ENCODE results near the gene S100A2.

The S100A2 gene

DNA sequence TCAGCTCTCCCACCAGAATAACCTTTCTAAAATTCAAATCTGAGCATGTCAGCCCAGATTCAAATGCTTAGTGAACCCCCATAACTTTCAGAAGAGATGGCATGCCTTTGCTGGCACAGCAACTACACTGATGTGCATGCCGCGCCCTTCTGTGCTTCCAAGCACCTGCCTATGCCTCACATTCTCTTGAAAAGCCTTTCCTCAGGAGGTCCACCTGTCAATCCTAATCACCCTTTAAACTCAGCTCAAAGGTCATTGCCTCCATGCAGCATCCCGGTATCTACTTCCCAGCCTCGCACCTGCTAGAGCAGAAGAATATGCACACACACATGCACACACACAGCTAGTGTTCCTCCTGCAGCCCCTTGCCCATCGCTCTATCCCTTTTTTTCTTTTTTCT lies 5.2 kb upstream of the S100A2 start:
- TF ChIP-seq, protein P1, sequence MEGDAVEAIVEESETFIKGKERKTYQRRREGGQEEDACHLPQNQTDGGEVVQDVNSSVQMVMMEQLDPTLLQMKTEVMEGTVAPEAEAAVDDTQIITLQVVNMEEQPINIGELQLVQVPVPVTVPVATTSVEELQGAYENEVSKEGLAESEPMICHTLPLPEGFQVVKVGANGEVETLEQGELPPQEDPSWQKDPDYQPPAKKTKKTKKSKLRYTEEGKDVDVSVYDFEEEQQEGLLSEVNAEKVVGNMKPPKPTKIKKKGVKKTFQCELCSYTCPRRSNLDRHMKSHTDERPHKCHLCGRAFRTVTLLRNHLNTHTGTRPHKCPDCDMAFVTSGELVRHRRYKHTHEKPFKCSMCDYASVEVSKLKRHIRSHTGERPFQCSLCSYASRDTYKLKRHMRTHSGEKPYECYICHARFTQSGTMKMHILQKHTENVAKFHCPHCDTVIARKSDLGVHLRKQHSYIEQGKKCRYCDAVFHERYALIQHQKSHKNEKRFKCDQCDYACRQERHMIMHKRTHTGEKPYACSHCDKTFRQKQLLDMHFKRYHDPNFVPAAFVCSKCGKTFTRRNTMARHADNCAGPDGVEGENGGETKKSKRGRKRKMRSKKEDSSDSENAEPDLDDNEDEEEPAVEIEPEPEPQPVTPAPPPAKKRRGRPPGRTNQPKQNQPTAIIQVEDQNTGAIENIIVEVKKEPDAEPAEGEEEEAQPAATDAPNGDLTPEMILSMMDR (IDR thresholded peaks at IDR 0.05; ENCODE audit: low read depth, low read length) = no peak
- DNase-seq (ENCODE audit: extremely low read depth, low read depth) = no peak

DNA sequence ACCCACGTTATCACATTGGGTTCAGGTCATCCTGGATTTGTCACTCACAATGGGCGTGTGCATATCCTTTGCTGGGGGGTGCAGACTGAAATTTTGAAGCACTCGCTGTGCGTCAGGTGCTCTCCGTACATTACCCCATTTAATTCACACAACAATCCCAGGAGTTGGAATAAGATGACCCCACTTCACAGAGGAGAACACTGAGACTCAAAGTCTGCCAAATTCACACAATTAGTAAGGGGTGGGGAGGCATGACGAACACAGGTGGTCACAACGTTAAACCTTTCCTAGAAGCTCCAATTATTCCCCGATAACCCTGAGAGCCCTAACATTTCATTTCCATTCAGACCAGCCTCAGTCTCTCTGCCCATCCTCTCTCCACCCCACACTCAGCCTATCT lies 3.8 kb upstream of the S100A2 start:
- TF ChIP-seq, protein P1 (IDR thresholded peaks at IDR 0.05; ENCODE audit: low read depth, low read length) = no peak
- DNase-seq (ENCODE audit: extremely low read depth, low read depth) = no peak

DNA sequence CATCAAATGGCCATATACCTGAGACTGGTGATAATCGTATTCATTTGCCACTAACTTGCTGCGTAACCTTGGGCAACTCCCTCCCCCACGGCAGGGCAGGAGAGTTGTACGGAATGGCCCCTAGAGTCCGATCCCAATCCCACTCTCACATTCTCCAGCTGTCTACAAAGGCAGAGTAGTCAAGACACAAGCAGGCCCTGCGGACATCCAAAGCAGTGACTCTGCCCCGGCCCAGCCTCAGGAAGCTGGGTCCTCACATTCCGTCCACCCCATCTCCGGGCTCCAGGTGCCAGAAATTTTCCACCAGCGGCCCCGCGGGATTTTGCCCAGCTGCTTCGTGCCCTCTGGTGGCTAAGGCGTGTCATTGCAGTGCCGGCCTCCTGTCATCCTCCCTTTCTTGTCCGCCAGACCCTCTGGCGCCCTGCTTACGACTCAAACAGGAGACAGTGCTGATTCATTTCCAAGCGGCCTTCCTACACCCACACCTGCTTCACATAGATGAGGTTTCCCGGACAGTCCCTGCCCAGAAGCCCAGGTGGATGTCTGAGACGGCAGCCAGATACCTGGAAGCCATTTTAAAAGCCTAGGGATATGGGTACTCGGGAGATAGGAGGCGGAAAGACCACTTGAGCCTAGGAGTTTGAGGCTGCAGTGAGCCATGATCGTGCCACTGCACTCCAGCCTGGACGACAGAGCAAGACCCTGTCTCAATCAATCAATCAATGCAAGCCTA lies 2.9 kb upstream of the S100A2 start:
- peak; percentile 55 for DNase-seq (ENCODE audit: extremely low read depth, low read depth)

DNA sequence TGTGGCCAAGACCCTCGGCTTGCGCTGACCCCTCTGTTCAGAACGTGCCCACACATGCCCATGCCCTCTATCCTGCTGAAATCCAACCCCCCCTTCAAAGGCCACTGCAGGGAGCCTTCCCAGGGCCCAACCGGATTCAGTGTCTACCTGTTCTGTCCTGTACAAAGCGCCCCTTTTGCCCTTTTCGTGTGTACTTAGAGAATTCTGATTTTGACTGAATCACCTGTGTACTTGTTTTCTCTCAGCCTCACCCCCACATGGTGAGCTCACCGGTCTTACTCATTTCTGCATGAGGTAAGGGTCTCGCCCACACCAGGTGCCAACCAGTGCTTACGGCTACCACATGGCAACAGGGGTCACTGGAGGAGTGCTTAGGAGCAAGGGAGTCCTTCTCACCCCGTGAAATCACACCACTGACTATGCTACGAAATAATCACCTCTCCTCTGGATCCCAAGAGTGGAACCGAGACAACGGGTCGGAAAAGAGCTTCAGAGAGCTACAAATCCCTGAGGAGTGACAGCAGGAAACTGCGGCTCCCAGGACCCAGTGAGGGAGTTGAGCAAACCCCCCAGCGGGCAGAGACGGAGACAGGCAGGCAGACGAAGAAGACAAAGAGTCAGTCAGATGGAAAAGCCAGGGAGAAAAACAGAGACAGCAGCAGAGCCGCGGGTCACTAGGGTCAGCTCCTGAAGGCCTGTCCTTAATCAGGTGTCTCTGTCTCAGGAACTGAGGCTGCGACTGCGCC lies 2.1 kb upstream of the S100A2 start:
- TF ChIP-seq, protein P1 (IDR thresholded peaks at IDR 0.05; ENCODE audit: low read depth, low read length) = no peak
- no peak for DNase-seq (ENCODE audit: extremely low read depth, low read depth)

More for the DNA sequence above, 2.9 kb upstream of the S100A2 start:
- TF ChIP-seq, protein P1 (IDR thresholded peaks at IDR 0.05; ENCODE audit: low read depth, low read length) = peak; percentile 98

DNA sequence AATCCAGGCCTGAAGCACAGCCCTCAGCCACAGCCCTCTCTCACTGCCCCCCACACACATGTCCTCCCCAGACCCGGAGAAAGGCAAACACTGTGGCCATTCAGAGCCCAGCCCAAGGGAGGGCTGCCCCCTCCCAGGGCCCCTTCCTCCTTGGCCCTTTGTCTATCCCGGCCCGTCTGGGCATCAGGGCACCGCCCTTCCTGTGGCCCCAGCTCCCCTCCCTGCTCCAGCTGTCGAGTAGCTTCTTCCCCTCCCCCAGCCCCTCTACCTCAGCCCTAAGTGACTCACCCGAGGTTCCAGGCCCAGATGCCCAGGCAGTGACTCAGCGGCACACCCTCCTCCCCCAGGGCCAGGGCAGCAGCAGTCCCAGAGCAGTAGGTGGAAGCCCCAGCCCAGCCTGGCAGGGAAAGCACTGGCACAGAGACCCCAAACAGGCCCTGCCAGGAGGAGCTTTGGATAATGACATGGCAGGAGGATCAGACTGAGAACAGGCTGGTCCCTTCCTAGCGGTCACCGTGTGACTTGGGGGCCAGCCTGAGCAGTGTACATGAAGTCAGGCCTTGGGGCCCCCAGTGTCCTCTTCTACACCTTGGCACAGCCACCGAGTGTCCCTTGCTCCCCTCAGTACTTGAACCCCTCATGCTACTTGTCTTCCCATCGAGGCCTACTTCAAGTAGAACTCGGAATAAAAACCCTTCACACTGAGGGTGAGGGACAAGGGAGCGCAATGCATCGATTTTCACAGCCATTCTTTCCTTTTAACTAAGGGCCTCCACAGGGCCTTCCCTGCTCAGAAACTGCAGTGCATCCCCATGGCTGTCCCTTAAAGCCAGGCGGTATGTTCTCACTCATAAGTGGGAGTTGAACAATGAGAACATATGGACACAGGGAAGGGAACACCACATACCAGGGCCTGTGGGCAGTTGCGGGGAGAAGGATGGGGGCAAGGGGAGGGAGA lies 1.0 kb upstream of the S100A2 start:
- TF ChIP-seq, protein P1 (IDR thresholded peaks at IDR 0.05; ENCODE audit: low read depth, low read length) = no peak
- peak; percentile 98 for DNase-seq (ENCODE audit: extremely low read depth, low read depth)

DNA sequence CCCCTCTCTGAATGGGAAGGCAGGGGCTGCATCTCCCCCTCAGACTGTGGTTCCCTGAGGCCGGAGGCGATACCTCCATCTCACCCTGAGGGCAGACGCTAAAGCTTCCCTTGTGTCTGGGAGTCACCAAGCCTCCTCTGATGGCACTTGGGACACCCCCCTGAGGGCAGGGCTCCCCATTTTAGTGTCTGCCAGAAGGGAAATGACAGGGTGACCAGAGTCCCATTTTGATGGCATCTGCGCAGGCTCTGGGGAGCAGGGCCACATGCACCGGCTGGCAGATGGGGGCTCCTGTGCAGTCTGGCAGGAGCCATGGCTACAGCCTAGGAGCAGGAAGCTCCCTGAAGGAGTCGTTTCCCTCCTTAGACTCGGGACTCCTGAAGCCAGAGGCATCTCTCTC lies 1.7 kb downstream of the S100A2 start:
- no peak for DNase-seq (ENCODE audit: extremely low read depth, low read depth)
- TF ChIP-seq, protein P1 (IDR thresholded peaks at IDR 0.05; ENCODE audit: low read depth, low read length) = no peak

Measured in AG09319 (cell line).